HT-29 (cell line): ENCODE data around the gene OVCA2. TPM values are rescaled to one million over a fixed set of nuclear protein-coding genes. Genes with fewer than 3 reads are reported as not detected.

Experiments used
- DNase-seq: peaks from one replicate; pipeline ENCODE4 v3.0.0-alpha.2; 2015; ENCODE audit warnings: low spot score
- total RNA-seq: library from RNA; depleted of rRNA; stranded (reverse); fragments of >200 nt; shearing (Covaris generic); gene quantifications from 2 replicates; pipeline ENCODE4 v1.2.3, GENCODE V29; 2014

The OVCA2 gene
- total RNA-seq, 1 experiment from 2014 or later: 56.8 TPM

- DNase-seq: no peak
Observed at GRCh38 chr17:2064980-2065785, 23.4 kb downstream of the OVCA2 start.

- no peak for DNase-seq
Observed at GRCh38 chr17:2065949-2066400, 24.2 kb downstream of the OVCA2 start.

DNA sequence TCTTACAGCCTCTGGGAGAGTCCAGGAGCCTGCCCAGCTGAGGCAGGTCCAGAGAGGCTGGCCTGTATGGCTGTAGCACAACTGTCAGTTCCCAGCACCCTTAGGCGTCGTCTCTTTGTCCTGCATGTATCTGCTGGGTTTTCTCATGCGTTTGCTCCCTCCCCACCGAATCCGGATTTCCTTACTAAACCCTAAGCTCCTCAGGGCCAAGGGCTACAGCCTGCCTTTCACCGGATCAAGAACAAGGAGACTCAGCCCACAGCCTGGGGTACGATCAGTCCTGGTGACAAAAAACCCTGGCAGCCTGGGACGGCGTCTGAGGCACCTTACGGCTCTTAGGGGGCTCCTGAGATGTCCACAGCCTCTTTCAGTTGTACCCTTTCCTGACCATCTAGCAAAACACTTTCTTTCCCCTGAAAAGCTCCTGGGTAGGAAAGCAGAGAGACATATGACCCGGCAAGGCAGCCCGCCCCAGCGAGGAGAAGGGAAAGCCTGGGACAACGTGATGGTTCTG lies 25.3 kb downstream of the OVCA2 start:
- no peak for DNase-seq

- DNase-seq: peak; percentile 16
Observed at GRCh38 chr17:2067608-2068024, 25.8 kb downstream of the OVCA2 start.

DNA sequence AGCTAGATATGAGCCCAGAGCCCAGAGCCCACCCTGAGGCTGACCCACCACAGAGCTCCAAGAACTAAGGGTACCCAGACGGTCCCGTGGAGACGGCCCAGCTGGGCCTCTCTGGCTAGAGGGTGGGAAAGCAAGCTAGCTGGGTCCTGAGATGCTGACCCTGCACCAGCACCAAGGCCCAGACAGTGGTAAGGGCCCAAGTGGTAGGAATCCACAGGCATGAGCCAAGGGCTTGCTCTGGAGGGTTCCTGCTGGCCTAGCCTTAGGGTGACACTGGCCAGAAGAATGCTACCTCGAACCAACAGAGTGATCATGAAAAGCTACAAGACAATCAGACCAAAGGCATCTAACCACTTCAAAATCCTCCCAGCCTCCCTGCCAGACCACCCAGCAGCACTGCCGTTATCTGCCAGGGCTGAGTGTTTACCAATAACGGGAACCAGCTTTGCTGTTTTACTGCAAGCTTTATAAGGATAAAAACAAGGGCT lies 26.3 kb downstream of the OVCA2 start:
- DNase-seq: no peak

GRCh38 chr17:2068519-2069051 lies 26.8 kb downstream of the OVCA2 start:
- DNase-seq: no peak

DNA sequence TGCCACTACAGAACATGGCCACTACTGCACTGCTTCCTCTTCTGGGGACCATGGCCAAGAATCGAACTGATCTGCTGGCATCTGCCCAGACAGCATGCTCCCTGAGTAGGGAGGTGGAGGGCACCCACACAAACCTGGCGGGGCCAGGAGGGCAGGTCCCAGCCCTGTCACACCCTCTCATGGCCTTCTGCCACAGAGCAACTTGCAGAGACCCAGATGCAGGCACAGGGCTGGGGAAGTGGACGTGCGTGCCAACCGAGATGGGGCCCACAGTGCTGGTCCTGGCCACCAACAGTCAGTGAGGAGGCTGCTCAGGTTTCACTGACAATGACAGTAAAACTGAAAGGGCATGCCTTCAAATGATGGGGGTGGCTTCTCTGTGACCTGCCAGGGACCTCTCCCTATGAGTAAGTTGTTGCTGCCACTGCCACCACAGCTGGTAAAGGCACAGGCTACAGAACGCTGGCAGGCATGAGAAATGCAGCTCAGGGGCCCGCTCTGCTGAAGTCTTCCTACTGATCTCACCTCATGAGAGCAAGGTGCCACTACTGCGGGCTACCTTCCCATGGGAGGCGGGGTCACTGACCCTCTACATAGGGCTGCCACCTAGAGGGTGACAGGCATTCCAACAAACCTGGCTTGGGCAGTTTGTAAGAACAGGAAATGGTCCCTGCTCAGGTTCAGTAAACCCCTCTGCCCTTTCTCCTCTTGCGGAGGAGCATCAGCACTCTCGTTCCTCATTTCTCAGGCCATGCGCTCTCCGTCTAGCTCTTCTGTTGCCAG lies 28.6 kb downstream of the OVCA2 start:
- no peak for DNase-seq

GRCh38 chr17:2071024-2071385 lies 29.2 kb downstream of the OVCA2 start:
- DNase-seq: no peak

DNA sequence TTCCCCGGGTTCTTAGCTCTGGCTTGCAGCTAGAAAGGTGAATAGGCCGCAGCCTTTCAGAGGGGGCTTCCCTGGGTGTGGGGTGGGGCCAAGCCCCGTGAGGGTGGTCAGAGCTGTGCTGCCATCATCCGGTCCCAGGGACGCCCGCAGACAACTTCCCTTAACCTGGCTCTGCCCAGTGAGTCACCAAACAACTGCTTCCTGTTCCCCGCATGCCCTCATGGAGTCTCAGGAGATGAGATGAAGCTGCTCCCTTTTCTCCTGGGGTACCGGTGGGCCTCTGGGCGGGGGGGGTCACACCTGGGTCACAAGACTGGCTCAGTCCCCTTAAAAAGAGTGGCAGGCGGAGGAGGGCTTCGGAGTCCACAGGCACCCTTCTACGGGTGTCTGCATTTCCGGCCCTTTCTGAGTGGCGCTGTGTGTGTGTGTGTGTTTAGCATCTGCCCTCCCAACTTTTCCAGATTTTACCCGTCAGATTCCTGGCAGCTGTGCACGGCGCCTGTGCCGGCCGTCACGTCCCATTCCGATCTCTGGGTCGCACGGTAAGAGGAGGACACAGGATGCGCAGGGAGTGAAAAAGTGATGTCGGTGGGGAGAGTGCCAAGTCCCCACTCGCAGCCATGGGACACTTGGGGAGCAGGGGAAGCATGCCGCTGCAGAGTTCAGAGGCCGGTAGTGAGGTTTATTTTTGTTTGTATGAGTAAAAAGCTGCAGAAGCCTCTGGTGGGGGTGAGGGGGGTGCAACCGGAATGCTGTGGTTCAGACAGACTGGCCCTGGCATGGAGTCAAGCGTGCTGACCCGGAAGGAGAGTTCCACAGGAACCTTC lies 29.8 kb downstream of the OVCA2 start:
- no peak for DNase-seq

GRCh38 chr17:2074919-2075318 lies 33.1 kb downstream of the OVCA2 start:
- DNase-seq: no peak

GRCh38 chr17:2075336-2076086 lies 33.7 kb downstream of the OVCA2 start:
- DNase-seq: no peak

- DNase-seq: no peak
Observed at GRCh38 chr17:2076087-2076984, 34.5 kb downstream of the OVCA2 start.

GRCh38 chr17:2077040-2077439 lies 35.2 kb downstream of the OVCA2 start:
- no peak for DNase-seq

- DNase-seq: no peak
Observed at GRCh38 chr17:2081564-2081963, 39.7 kb downstream of the OVCA2 start.

GRCh38 chr17:2082003-2082781 lies 40.4 kb downstream of the OVCA2 start:
- no peak for DNase-seq

- peak; percentile 22 for DNase-seq
Observed at GRCh38 chr17:2083613-2084035, 41.8 kb downstream of the OVCA2 start.

GRCh38 chr17:2084036-2084765 lies 42.4 kb downstream of the OVCA2 start:
- peak; percentile 66 for DNase-seq
